Spleen (tissue), 11 donors: ENCODE results near the gene MEI1. TPM values are rescaled to one million over a fixed set of nuclear protein-coding genes. Genes with fewer than 3 reads are reported as not detected.

Experiments used
- DNase-seq: peaks from one replicate; pipeline ENCODE4 v3.0.0-alpha.2; 2020
- H3K27ac ChIP-seq, 8 donors: fragments of 200-600 bp; sonication (generic) in 7 of 8; 1 replicate in 4 of 8; 2 replicates in 4 of 8; pipeline versions ENCODE4 v1.5.0 to v1.8.0; 2016 to 2021; ENCODE audit warnings: inconsistent platforms in 4 of 8, mild to moderate bottlenecking in 4 of 8, moderate library complexity in 1 of 8
- H3K27me3 ChIP-seq, 7 donors: fragments of 200-600 bp; sonication (generic) in 6 of 7; replicated peaks in 1 of 7; 1 replicate in 4 of 7; 2 replicates in 3 of 7; pipeline versions ENCODE4 v1.5.0 to v1.8.0; 2016 to 2021; ENCODE audit warnings: inconsistent platforms in 3 of 7, mild to moderate bottlenecking in 1 of 7
- H3K36me3 ChIP-seq, 6 donors: fragments of 200-600 bp; sonication (generic) in 5 of 6; 1 replicate in 4 of 6; 2 replicates in 2 of 6; pipeline versions ENCODE4 v1.5.0 to v1.8.0; 2016 to 2021; ENCODE audit warnings: inconsistent platforms in 2 of 6
- H3K4me1 ChIP-seq, 6 donors: fragments of 200-600 bp; sonication (generic) in 5 of 6; 1 replicate in 3 of 6; 2 replicates in 3 of 6; pipeline versions ENCODE4 v1.5.0 to v1.8.0; 2016 to 2021; ENCODE audit warnings: inconsistent platforms in 3 of 6
- H3K4me3 ChIP-seq, 8 donors: fragments of 200-600 bp; sonication (generic) in 7 of 8; 1 replicate in 4 of 8; 2 replicates in 4 of 8; pipeline versions ENCODE4 v1.5.0 to v1.8.0; 2016 to 2021; ENCODE audit warnings: inconsistent platforms in 4 of 8, mild to moderate bottlenecking in 4 of 8, moderate library complexity in 2 of 8
- H3K9me3 ChIP-seq, 8 donors: fragments of 200-600 bp; sonication (generic) in 7 of 8; 1 replicate in 4 of 8; 2 replicates in 4 of 8; pipeline versions ENCODE4 v1.5.0 to v1.8.0; 2016 to 2021; ENCODE audit warnings: inconsistent platforms in 4 of 8
- CTCF ChIP-seq, 11 experiments: fragments of 200-600 bp in 7 of 11; fragments of 450-650 bp in 4 of 11; sonication (generic) in 4 of 11; IDR thresholded peaks in 8 of 11; conservative IDR thresholded peaks in 3 of 11; 1 replicate in 7 of 11; 2 replicates in 4 of 11; pipeline versions ENCODE4 v1.4.0 to v1.8.0; 2016 to 2021; ENCODE audit warnings: antibody characterized with exemption in 11 of 11, inconsistent platforms in 4 of 11, mild to moderate bottlenecking in 1 of 11
- POLR2A ChIP-seq, 3 donors: fragments of 450-650 bp; IDR thresholded peaks; one replicate each; pipeline ENCODE4 v1.5.1; 2017; ENCODE audit warnings: antibody characterized with exemption in 3 of 3, mild to moderate bottlenecking in 1 of 3
- POLR2AphosphoS5 ChIP-seq, 3 donors: sonication (generic); formaldehyde crosslinking; IDR thresholded peaks; one replicate each; pipeline ENCODE4 v1.5.1; 2017; ENCODE audit warnings: antibody characterized with exemption in 3 of 3
- WGBS, 5 donors: extraction: QIAGEN DNeasy Blood & Tissue Kit in 3 of 5; methylation state at CpG; one replicate each; pipeline versions ENCODE4 v1.1.5 to v1.1.7; 2013 to 2018; 5-methylcytosine and 5-hydroxymethylcytosine counted together
- intact Hi-C: fragments of 100-400 bp; cut with DNase I; formaldehyde crosslinking; loops from one replicate; pipeline ENCODE4 v1.15.0; 2023; ENCODE audit warnings: low total_unique reads
- polyA plus RNA-seq, 3 donors: library from polyadenylated mRNA; stranded (reverse); fragments of 200-250 nt; gene quantifications; one replicate each; pipeline ENCODE4 v1.2.1, GENCODE V29; 2013
- total RNA-seq, 7 donors: library from RNA; depleted of rRNA in 3 of 7; stranded (reverse); fragments of >200 nt in 3 of 7; fragmentation: NEBNext Ultra II Directional in 4 of 7; extraction: Animal tissue kit (Norgen Biotek cat#: 25700) in 4 of 7; gene quantifications; one replicate each; pipeline versions ENCODE4 v1.1.0 to v1.2.1, GENCODE V29; 2016 to 2021
- donor health status: healthy with polysubstance abuse.
- donor health status: DM: no; HTN: no; CAD: no; lungs with moderate emphysema.
- donor health status: DM: no; HTN: no; CAD: no.
- donor health status: Bipolar disorder and iron deficiency.
- donor health status: healthy.
- donor health status: DM: no; HTN: no; CAD: no.
- donor health status: DM: yes; HTN: yes; CAD: no.

MEI1 gene
- total and polyA plus RNA-seq, 10 donors = 17.7 to 56.5 (median 22.1) TPM

GRCh38 chr22:41772645-41773044 is 73.3 kb downstream of the MEI1 start:
- no peak for DNase-seq
- Histone ChIP-seq H3K27me3 (no peaks in the 10 kb centered on the region), H3K9me3 (no peaks in the 10 kb centered on the region)

GRCh38 chr22:41775338-41775737 is 76.0 kb downstream of the MEI1 start:
- H3K9me3 ChIP-seq = no peaks in the 10 kb centered on the region
- no peak overlapping the region for H3K4me3 ChIP-seq
- H3K36me3 ChIP-seq = no peaks in the 10 kb centered on the region
- no peaks in the 10 kb centered on the region for H3K27me3 ChIP-seq
- intact Hi-C loops = no loop called here
- TF ChIP-seq CTCF (IDR thresholded peaks at IDR 0.05 in 8 of 11, conservative IDR thresholded peaks at IDR 0.05 in 3 of 11) (no peak), POLR2AphosphoS5 (IDR thresholded peaks at IDR 0.05) (no peak), POLR2A (IDR thresholded peaks at IDR 0.05) (no peak)
- H3K27ac ChIP-seq = no peak overlapping the region
- no peak for DNase-seq
- H3K4me1 ChIP-seq = peaks cover 0 to 5% (median 3%) of the 10 kb centered on the region in 6 donors
- WGBS, 5 donors = 92 to 97% (median 94%) methylated on average over 5 of the region's 5 CpGs

More at GRCh38 chr22:41772645-41773044, 73.3 kb downstream of the MEI1 start:
- TF ChIP-seq CTCF (IDR thresholded peaks at IDR 0.05 in 8 of 11, conservative IDR thresholded peaks at IDR 0.05 in 3 of 11) (no peak), POLR2A (IDR thresholded peaks at IDR 0.05) (no peak), POLR2AphosphoS5 (IDR thresholded peaks at IDR 0.05) (no peak)
- H3K4me1 ChIP-seq = peaks cover 0 to 4% (median 0%) of the 10 kb centered on the region in 6 donors
- H3K36me3 ChIP-seq = no peaks in the 10 kb centered on the region
- no peak overlapping the region for H3K27ac ChIP-seq
- intact Hi-C loops = no loop called here
- H3K4me3 ChIP-seq = no peak overlapping the region

- DNase-seq = peak; percentile 24
- Histone ChIP-seq H3K9me3 (no peaks in the 10 kb centered on the region), H3K27me3 (no peaks in the 10 kb centered on the region), H3K4me1 (peaks cover 4 to 11% (median 9%) of the 10 kb centered on the region in 6 donors), H3K36me3 (no peaks in the 10 kb centered on the region), H3K27ac (no peak overlapping the region), H3K4me3 (no peak overlapping the region)
- 55 to 75% (median 65%) methylated on average over 4 of the region's 4 CpGs for WGBS, 5 donors
- intact Hi-C loops = no loop called here
- TF ChIP-seq POLR2AphosphoS5 (IDR thresholded peaks at IDR 0.05) = no peak
- TF ChIP-seq CTCF (IDR thresholded peaks at IDR 0.05 in 8 of 11, conservative IDR thresholded peaks at IDR 0.05 in 3 of 11) = no peak
- no peak for TF ChIP-seq POLR2A (IDR thresholded peaks at IDR 0.05)
Observed at GRCh38 chr22:41775976-41776375, 76.7 kb downstream of the MEI1 start.

GRCh38 chr22:41776381-41776780 is 77.1 kb downstream of the MEI1 start:
- 86 to 93% (median 90%) methylated on average over 3 of the region's 3 CpGs for WGBS, 5 donors
- intact Hi-C loops = no loop called here
- no peak overlapping the region for H3K27ac ChIP-seq
- H3K4me1 ChIP-seq = peaks cover 7 to 14% (median 12%) of the 10 kb centered on the region in 6 donors
- H3K36me3 ChIP-seq = no peaks in the 10 kb centered on the region
- H3K4me3 ChIP-seq = no peak overlapping the region
- no peaks in the 10 kb centered on the region for H3K9me3 ChIP-seq
- no peaks in the 10 kb centered on the region for H3K27me3 ChIP-seq
- DNase-seq = peak; percentile 38
- TF ChIP-seq CTCF (IDR thresholded peaks at IDR 0.05 in 8 of 11, conservative IDR thresholded peaks at IDR 0.05 in 3 of 11) (no peak), POLR2A (IDR thresholded peaks at IDR 0.05) (no peak), POLR2AphosphoS5 (IDR thresholded peaks at IDR 0.05) (no peak)
